K562 (cell line): ENCODE data around the gene HOXC10. TPM values are rescaled to one million over a fixed set of nuclear protein-coding genes. Genes with fewer than 3 reads are reported as not detected.

Experiments used
- ARID1B ChIP-seq: fragments of 450-650 bp; IDR thresholded peaks from 2 replicates; pipeline ENCODE4 v1.6.1; 2016; ENCODE audit warnings: antibody characterized with exemption, mild to moderate bottlenecking, inconsistent platforms
- CBFA2T3 ChIP-seq: fragments of 450-650 bp; IDR thresholded peaks from 2 replicates; pipeline ENCODE4 v1.6.1; 2017
- CBFB ChIP-seq: sonication (generic); formaldehyde crosslinking; IDR thresholded peaks from 2 replicates; pipeline ENCODE4 v1.4.0; 2020; ENCODE audit warnings: mild to moderate bottlenecking, missing genetic modification reagents
- ELF1 ChIP-seq: fragments of 200-800 bp; sonication (Bioruptor generic); IDR thresholded peaks from 2 replicates; pipeline ENCODE4 v1.6.1; 2016; ENCODE audit warnings: missing genetic modification characterization, missing compliant biosample characterization
- KAT2B ChIP-seq: IDR thresholded peaks from one replicate; pipeline ENCODE4 v1.6.1; 2012; ENCODE audit warnings: low read depth, mild to moderate bottlenecking, control low read depth, inconsistent platforms, low read length, moderate library complexity
- KDM1A ChIP-seq, 2 experiments: fragments of 450-650 bp; IDR thresholded peaks; 2 replicates each; pipeline ENCODE4 v1.6.1; 2016; ENCODE audit warnings: mild to moderate bottlenecking in 2 of 2
- NUFIP1 ChIP-seq: fragments of 450-650 bp; IDR thresholded peaks from 2 replicates; pipeline ENCODE4 v1.6.1; 2018; ENCODE audit not compliant: partially characterized antibody
- STAT5A ChIP-seq: IDR thresholded peaks from 2 replicates; pipeline ENCODE4 v1.6.1; 2012; ENCODE audit warnings: low read length, inconsistent platforms, borderline replicate concordance
- TCF3 ChIP-seq: sonication (generic); formaldehyde crosslinking; IDR thresholded peaks from 2 replicates; pipeline ENCODE4 v1.4.0; 2020; ENCODE audit warnings: mild to moderate bottlenecking, missing genetic modification reagents
- ZBTB11 ChIP-seq, 3 experiments: fragments of 200-800 bp in 1 of 3; fragments of 250-450 bp in 1 of 3; fragments of 450-650 bp in 1 of 3; sonication (Bioruptor Pico) in 1 of 3; sonication (Bioruptor generic) in 1 of 3; formaldehyde crosslinking in 1 of 3; IDR thresholded peaks; 2 replicates each; pipeline versions ENCODE4 v1.6.1 to v1.8.0; 2016 to 2022; ENCODE audit warnings: mild to moderate bottlenecking in 2 of 3, missing genetic modification characterization in 2 of 3, missing compliant biosample characterization in 1 of 3, moderate library complexity in 1 of 3
- ZNF707 ChIP-seq: fragments of 250-450 bp; sonication (Bioruptor Pico); conservative IDR thresholded peaks from 2 replicates; pipeline ENCODE4 v1.8.0; 2022; ENCODE audit warnings: inconsistent platforms, mild to moderate bottlenecking, moderate library complexity
- polyA plus RNA-seq, 8 experiments: library from polyadenylated mRNA; depleted of rRNA in 4 of 8; stranded (reverse) in 5 of 8; unstranded in 3 of 8; fragments of >200 nt; fragmentation: Nextera tagmentation in 2 of 8; fragmentation: Illumina TruSeq in 1 of 8; extraction: Ambion mirVana in 2 of 8; extraction: Trizol in 1 of 8; gene quantifications; 2 replicates each; pipeline versions ENCODE4 v1.2.1 to v1.2.3, GENCODE V29; 2011 to 2014; ENCODE audit warnings: inconsistent platforms in 1 of 8, missing spikeins in 1 of 8
- total RNA-seq, 7 experiments: library from RNA; depleted of rRNA in 6 of 7; stranded (reverse); fragments of >200 nt in 6 of 7; fragmentation: Illumina TruSeq in 2 of 7; extraction: Trizol in 2 of 7; gene quantifications; 2 replicates each; pipeline versions ENCODE4 v1.2.1 to v1.2.3, GENCODE V29; 2011 to 2021; ENCODE audit warnings: low replicate concordance in 1 of 7
- TF ChIP-seq, protein P1 (sequence below), 3 experiments: IDR thresholded peaks in 2 of 3; conservative IDR thresholded peaks in 1 of 3; 2 replicates each; pipeline ENCODE4 v1.5.1; 2011 to 2012; ENCODE audit warnings: low read length in 3 of 3, mild to moderate bottlenecking in 3 of 3, control low read depth in 2 of 3, improper control_type of control experiment in 1 of 3, inconsistent platforms in 1 of 3, low read depth in 1 of 3, mixed read lengths in 1 of 3, moderate library complexity in 1 of 3; ENCODE audit not compliant: insufficient read depth in 2 of 3
- TF ChIP-seq, protein P2 (sequence below): fragments of 250-450 bp; sonication (Bioruptor Pico); IDR thresholded peaks from 2 replicates; pipeline ENCODE4 v1.8.0; 2022; ENCODE audit warnings: moderate library complexity, mild to moderate bottlenecking, inconsistent platforms
- TF ChIP-seq, protein P3 (sequence below): sonication (generic); formaldehyde crosslinking; IDR thresholded peaks from 2 replicates; pipeline ENCODE4 v1.8.0; 2022; ENCODE audit warnings: missing genetic modification reagents, mild to moderate bottlenecking, moderate library complexity, borderline replicate concordance

The HOXC10 gene
- total and polyA plus RNA-seq, 9 of the 15 experiments (the other 6 are each of a cell fraction or from before 2014, with no cell fraction given) = 0.13 to 0.77 (median 0.35) TPM; not detected in 2

GRCh38 chr12:54004063-54004840 lies 19.3 kb downstream of the HOXC10 start (continued):
- TF ChIP-seq, protein P1, sequence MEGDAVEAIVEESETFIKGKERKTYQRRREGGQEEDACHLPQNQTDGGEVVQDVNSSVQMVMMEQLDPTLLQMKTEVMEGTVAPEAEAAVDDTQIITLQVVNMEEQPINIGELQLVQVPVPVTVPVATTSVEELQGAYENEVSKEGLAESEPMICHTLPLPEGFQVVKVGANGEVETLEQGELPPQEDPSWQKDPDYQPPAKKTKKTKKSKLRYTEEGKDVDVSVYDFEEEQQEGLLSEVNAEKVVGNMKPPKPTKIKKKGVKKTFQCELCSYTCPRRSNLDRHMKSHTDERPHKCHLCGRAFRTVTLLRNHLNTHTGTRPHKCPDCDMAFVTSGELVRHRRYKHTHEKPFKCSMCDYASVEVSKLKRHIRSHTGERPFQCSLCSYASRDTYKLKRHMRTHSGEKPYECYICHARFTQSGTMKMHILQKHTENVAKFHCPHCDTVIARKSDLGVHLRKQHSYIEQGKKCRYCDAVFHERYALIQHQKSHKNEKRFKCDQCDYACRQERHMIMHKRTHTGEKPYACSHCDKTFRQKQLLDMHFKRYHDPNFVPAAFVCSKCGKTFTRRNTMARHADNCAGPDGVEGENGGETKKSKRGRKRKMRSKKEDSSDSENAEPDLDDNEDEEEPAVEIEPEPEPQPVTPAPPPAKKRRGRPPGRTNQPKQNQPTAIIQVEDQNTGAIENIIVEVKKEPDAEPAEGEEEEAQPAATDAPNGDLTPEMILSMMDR (IDR thresholded peaks at IDR 0.05 in 2 of 3, conservative IDR thresholded peaks at IDR 0.05 in 1 of 3; ENCODE audit: insufficient read depth in 2 of 3, low read depth in 1 of 3, low read length in 3 of 3) = peak; percentile 52 to 58 (median 57)
- peak; percentile 39; the same call in 1 of the 2 replicates for TF ChIP-seq TCF3 (CRISPR knock-in tag)
- peak; percentile 42; the same call in 1 of the 2 replicates for TF ChIP-seq STAT5A
- TF ChIP-seq CBFB = no peak
- 0 out of 4 replicates have a peak, but pooled peaks of 1 of the 2 experiments have one; percentile 22 for TF ChIP-seq KDM1A (IDR thresholded peaks at IDR 0.05)
- TF ChIP-seq KAT2B = no peak
- peak; percentile 55 for TF ChIP-seq CBFA2T3
- TF ChIP-seq ELF1 (tag) = no peak
- TF ChIP-seq ZBTB11 (CRISPR knock-in tag; IDR thresholded peaks at IDR 0.05) = no peak
- TF ChIP-seq ARID1B = peak; percentile 37; the same call in 1 of the 2 replicates
- no peak for TF ChIP-seq NUFIP1
- TF ChIP-seq ZNF707 (CRISPR knock-in tag) = no peak
- TF ChIP-seq, protein P2, sequence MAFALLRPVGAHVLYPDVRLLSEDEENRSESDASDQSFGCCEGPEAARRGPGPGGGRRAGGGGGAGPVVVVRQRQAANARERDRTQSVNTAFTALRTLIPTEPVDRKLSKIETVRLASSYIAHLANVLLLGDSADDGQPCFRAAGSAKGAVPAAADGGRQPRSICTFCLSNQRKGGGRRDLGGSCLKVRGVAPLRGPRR (CRISPR knock-in tag) = no peak
- TF ChIP-seq, protein P3, sequence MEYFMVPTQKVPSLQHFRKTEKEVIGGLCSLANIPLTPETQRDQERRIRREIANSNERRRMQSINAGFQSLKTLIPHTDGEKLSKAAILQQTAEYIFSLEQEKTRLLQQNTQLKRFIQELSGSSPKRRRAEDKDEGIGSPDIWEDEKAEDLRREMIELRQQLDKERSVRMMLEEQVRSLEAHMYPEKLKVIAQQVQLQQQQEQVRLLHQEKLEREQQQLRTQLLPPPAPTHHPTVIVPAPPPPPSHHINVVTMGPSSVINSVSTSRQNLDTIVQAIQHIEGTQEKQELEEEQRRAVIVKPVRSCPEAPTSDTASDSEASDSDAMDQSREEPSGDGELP (CRISPR knock-in tag) = 0 out of 2 replicates have a peak, but pooled peaks have one; percentile 28
